ENCODE results near the gene INTS4.

DNA sequence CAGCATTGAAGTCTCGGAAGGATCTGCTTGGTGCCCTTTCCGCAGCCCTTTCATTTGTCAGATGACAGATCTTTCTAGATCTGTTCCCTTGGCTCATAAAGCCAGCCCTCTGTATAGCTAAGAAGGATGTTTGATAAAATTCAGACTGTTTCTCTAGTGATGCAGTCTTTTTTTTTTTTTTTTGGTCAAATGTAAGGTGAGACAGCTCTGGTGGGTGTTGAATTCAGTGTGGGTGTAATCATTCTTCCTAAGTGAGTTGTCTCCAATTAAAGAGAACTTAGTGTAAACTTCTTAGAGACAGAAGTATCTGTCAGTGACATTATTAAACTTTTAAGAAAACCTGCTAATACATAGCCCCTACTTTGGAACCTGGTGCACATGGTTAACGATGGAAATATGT, 120.3 kb downstream of the INTS4 start:
- TF ChIP-seq EZH2phosphoT487 (IDR thresholded peaks at IDR 0.05; ENCODE audit: borderline replicate concordance, low read depth) (no peak), POLR2AphosphoS5 (IDR thresholded peaks at IDR 0.05; ENCODE audit: low read depth, low read length) (no peak), USF1 (IDR thresholded peaks at IDR 0.05; ENCODE audit: borderline replicate concordance, low read depth) (no peak), CHD2 (IDR thresholded peaks at IDR 0.05; ENCODE audit: low read length, partially characterized antibody) (no peak), EP300 (IDR thresholded peaks at IDR 0.05; ENCODE audit: borderline replicate concordance in 1 of 2, low read depth in 1 of 2, low read length in 1 of 2) (no peak), MAX (IDR thresholded peaks at IDR 0.05; ENCODE audit: low read depth) (no peak), NFIC (IDR thresholded peaks at IDR 0.05; ENCODE audit: borderline replicate concordance) (no peak), YY1 (IDR thresholded peaks at IDR 0.05; ENCODE audit: low read depth) (no peak), RAD21 (IDR thresholded peaks at IDR 0.05; ENCODE audit: low read length) (no peak)
- TF ChIP-seq, protein P1, sequence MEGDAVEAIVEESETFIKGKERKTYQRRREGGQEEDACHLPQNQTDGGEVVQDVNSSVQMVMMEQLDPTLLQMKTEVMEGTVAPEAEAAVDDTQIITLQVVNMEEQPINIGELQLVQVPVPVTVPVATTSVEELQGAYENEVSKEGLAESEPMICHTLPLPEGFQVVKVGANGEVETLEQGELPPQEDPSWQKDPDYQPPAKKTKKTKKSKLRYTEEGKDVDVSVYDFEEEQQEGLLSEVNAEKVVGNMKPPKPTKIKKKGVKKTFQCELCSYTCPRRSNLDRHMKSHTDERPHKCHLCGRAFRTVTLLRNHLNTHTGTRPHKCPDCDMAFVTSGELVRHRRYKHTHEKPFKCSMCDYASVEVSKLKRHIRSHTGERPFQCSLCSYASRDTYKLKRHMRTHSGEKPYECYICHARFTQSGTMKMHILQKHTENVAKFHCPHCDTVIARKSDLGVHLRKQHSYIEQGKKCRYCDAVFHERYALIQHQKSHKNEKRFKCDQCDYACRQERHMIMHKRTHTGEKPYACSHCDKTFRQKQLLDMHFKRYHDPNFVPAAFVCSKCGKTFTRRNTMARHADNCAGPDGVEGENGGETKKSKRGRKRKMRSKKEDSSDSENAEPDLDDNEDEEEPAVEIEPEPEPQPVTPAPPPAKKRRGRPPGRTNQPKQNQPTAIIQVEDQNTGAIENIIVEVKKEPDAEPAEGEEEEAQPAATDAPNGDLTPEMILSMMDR (IDR thresholded peaks at IDR 0.05), result no peak
- TF ChIP-seq, protein P2, sequence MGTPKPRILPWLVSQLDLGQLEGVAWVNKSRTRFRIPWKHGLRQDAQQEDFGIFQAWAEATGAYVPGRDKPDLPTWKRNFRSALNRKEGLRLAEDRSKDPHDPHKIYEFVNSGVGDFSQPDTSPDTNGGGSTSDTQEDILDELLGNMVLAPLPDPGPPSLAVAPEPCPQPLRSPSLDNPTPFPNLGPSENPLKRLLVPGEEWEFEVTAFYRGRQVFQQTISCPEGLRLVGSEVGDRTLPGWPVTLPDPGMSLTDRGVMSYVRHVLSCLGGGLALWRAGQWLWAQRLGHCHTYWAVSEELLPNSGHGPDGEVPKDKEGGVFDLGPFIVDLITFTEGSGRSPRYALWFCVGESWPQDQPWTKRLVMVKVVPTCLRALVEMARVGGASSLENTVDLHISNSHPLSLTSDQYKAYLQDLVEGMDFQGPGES (IDR thresholded peaks at IDR 0.05; ENCODE audit: low read depth, low read length), result no peak
- TF ChIP-seq, protein P3, sequence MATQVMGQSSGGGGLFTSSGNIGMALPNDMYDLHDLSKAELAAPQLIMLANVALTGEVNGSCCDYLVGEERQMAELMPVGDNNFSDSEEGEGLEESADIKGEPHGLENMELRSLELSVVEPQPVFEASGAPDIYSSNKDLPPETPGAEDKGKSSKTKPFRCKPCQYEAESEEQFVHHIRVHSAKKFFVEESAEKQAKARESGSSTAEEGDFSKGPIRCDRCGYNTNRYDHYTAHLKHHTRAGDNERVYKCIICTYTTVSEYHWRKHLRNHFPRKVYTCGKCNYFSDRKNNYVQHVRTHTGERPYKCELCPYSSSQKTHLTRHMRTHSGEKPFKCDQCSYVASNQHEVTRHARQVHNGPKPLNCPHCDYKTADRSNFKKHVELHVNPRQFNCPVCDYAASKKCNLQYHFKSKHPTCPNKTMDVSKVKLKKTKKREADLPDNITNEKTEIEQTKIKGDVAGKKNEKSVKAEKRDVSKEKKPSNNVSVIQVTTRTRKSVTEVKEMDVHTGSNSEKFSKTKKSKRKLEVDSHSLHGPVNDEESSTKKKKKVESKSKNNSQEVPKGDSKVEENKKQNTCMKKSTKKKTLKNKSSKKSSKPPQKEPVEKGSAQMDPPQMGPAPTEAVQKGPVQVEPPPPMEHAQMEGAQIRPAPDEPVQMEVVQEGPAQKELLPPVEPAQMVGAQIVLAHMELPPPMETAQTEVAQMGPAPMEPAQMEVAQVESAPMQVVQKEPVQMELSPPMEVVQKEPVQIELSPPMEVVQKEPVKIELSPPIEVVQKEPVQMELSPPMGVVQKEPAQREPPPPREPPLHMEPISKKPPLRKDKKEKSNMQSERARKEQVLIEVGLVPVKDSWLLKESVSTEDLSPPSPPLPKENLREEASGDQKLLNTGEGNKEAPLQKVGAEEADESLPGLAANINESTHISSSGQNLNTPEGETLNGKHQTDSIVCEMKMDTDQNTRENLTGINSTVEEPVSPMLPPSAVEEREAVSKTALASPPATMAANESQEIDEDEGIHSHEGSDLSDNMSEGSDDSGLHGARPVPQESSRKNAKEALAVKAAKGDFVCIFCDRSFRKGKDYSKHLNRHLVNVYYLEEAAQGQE (IDR thresholded peaks at IDR 0.05; ENCODE audit: low read depth, low read length), result no peak

Measured in SK-N-SH (cell line).